NCI-H146 (cell line): ENCODE measurements around the gene DLG5.

ENCODE experiments used
- DNase-seq: peaks from one replicate; lab custom pipeline; 2025; lab: John Stamatoyannopoulos, UW

The DLG5 gene

DNA sequence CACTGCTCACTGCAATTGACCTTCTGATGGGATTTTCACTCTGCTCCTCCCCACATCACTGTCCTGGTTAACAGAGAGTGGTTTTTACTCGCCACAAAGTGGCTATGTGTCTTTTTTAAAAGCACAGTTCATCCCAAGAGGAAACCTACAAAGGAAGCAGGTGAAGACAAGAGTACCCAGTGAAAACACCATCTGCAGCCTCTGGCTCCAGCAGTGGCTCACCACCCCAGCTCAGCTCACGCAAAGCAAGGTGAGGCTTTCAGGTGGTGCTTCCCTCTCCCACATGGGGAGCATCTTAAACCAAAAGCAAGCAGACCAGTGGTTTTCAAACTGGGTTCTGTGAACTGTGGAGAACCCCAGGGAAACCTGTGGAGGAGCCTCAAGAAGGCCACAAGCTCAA is 14.0 kb downstream of the DLG5 start:
- no peak for DNase-seq

DNA sequence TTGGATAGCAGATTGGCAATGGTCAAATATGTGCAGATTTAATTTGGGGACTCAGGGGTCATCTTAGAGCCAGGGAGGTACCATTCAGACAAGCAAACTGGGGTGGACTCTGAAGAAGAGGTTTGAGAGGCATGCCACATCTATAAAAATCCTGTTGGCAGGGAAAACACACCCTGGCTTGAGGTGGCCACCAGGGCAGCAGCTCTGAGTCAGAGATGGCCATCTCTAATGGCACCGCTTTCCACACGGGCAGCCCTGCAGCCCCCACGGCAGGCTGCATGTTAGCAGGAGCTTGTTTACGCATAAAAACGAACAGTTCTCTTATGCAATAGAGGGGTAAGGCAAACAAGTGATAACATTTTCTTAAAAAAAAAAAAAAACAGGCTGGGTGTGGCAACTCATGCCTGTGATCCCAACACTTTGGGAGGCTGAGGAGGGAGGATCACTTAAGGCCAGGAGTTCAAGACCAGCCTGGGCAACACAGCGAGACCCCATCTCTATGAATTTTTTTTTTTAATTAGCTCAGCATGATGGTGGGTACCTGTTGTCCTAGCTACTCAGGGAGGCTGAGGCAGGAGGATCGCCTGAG is 14.9 kb downstream of the DLG5 start:
- DNase-seq: no peak

DNA sequence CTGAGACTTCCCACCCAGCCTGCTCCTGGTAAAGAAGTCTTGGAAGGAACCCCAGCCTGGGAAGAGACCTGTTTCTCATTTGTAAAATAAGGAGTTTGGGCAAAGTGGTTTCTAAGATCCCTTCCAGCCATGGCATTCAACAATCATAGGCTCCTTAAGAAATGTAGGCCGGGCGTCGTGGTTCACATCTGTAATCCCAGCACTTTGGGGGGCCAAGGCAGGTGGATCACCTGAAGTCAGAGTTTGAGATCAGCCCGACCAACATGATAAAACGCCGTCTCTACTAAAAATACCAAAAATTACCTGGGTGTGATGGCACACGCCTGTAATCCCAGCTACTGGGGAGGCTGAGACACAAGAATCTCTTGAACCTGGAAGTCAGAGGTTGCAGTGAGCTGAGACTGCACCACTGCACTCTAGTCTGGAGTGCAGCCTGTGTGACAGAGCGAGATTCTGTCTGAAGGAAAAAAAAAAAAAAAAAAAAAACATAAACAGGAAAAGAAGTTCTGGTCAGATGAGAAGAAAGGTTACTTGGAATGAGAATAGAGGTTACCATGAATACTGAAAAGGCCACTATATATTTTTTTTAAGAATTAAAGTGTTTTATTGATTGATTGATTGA is 15.9 kb downstream of the DLG5 start:
- no peak for DNase-seq

DNA sequence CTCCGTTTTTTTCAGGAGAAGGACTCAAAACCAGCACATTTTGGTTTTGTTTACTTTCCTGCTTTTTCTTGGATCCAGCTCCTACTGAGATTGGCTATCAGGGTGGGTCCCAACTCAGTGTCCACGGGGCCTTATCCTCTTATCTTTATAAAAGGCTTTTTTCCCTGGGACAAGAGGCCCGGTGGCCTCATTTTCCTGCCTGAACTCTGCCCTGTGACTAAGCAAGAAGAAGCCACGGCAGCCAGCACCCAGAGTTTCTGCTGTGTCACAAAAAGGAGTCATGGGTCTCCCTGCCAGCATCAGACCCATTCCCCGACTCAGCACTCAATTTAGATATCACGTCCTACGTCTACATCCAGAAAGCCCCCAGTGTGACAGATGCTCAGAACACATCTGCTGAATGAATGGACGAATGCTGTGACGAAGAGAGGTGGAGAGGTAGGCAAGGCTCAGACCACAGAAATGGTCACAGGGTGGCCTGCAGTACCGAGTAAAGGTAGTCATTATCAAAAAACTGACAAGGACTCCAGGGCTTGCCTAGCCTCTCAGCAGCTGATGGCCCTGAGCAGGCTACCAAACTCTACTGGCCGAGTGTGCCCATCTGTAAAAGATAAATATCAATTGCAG is 16.7 kb downstream of the DLG5 start:
- DNase-seq: no peak

DNA sequence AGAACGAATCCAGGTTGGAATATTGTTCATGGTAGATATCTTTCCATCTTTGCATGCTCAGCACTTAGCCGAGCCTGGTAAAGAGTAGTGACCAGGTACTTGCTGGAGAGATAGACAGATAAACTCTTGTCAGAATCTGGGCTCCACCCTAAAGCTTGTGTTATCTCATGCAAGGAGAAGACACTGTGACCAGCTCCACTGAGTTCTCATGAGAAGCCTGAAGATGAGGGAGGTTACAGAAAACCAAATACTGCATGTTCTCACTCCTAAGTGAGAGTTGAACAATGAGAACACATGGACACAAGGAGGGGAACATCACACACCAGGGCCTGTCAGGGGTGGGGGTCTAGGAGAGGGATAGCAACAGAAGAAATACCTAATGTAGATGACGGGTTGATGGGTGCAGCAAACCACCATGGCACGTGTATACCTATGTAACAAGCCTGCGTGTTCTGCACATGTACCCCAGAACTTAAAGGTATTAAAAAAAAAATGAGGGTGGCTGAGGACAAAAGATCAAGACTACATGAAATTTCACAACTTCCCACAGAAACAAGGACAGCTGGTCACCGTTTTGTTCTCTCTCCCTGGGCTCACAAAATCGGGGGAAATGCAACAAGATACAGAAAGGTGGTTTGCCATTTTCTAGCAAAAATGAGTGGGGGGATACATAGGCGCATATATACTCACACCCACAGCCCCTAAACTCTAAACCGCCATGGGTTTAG is 17.4 kb downstream of the DLG5 start:
- no peak for DNase-seq

DNA sequence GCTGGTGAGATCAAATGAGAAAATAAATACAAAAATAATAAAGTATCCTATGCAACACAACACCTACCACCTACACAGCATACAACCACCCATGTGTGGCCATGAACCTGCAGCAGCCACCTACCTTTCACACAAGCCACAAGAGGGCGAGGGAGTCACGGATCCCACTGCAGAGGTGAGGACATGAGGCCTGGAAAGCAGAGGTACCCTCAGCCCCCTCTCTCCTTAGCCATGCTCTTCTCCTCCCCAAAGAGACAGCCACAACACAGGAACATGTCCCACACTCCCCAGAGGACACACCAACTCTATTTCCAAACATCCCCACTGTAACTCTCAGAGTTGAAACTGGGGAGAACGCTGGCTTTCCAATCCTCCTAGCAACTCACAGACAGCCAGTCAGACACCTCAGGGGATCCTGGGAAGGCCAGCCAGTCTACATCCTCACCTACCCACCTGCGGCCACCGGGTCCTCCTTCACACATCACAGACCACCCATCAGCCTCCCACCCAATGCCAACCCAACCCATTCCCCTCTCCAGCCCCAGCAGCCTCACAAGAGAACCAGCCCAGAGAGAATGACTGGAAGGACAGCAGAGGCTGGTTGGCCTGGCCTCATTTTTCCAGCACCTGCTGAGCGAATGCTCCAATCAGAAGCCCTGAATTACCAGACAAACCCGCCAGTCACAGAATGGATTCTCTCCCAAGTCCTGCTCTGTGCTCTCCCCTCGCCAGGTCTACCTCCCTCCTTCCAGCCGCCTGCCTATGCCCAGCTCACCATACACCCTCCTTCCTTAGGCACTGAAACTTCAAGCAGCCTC is 18.4 kb downstream of the DLG5 start:
- peak; percentile 8 for DNase-seq

DNA sequence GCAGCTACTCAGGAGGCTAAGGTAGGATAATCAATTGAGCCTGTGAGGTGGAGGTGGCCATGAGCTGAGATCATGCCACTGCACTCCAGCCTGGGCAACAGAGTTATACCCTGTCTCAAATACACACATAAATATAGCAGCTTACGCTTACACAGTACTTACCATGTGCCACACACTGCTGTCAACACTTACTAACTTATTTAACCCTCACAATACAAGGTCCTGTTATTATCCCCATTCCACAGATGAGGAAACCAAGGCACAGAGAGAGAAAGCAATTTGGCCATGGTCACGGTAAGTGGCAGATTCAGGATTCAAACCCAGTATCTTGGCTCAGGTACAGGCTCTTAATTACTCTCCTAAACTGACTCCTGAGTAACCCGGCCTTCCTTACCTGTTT is 19.1 kb downstream of the DLG5 start:
- no peak for DNase-seq

DNA sequence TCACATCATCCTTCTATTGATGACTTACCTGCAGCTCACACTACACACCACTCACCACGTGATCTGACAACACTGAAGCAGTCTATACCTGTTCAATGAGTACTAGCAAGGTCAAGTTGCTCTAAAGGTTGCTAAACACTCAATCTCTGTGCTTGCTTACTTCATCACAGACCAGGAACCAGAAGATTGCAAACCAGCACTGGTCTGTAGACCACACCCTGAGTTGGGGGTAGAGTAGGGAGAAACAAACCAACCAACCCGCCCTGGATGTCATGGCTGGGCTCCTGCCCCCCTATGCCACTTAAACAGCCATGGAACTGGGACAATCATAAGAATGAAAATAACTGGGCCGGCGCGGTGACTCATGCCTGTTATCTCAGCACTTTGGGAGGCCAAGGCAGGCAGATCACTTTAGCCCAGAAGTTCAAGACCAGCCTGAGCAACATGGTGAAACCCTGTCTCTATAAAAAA is 19.6 kb downstream of the DLG5 start:
- no peak for DNase-seq

DNA sequence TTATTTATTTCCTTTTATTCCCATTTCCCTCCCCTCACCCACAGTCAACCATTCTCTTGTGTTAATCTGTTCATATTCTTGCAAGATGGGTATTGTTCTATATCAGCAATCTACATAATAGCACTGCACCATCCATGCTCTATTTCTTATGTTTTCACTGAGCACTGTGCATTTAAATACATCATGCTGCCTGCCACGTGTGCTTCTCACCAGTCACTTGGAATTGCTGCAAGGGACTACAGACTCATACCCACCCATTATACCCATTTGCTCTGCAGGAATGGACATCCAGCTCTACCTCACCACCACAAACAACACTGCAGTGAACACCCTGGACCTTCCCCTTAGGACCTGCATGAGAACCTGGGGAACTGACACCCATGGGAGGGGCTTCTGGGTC is 20.8 kb downstream of the DLG5 start:
- no peak for DNase-seq

DNA sequence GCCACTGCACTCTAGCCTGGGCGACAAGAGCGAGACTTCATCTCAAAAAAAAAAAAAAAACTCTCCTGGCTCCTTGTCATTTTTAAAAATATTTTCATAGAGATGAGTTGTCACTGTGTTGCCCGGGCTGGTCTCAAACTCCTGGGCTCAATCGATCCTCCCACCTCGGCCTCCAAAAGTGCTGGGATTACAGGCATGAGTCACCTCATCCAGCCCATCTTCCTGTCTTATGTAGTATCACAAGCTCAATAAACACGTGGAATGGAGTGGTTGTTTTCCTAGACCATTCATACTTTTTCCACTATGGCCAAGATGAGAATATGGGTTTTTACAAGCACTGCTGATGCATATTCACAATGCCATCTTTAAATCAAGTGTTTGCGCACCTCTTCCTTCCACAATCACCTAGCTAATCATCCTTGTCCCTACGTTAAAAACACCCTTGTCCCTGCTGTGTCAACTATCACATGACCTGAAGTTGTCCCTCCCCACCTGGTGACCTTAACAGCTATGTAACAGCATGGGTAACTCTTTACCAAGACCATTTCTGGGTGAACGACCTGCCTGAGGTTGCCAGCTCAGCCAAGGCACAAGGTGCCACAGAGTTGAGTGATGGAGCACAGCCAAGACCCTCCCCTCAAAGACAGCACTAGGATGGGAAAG is 21.3 kb downstream of the DLG5 start:
- no peak for DNase-seq

DNA sequence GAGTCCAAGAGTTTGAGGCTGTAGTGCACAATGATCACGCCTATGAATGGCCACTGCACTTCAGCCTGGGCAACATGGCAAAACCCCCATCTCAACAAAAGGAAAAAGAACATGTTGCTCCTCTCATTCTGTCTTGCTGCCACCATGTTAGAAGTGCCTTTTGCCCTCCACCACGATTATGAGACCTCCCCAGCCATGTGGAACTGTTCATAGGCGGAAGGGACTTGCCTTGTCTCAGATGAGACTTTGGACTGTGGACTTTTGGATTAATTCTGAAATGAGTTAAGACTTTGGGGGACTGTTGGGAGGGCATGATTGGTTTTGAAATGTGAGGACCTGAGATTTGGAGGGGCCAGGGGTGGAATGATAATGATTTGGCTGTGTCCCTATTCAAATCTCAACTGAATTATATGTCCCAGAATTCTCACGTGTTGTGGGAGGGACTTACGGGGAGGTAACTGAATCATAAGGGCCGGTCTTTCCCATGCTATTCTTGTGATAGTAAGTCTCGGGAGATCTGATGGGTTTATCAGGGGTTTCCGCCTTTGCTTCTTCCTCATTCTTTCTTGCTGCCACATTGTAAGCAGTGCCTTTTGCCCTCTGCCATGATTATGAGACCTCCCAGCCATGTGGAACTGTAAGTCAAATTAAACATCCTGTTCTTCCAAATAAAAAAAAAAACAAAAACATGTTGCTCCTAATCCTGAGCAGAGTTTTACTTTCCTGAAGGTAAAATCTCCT is 22.3 kb downstream of the DLG5 start:
- no peak for DNase-seq

DNA sequence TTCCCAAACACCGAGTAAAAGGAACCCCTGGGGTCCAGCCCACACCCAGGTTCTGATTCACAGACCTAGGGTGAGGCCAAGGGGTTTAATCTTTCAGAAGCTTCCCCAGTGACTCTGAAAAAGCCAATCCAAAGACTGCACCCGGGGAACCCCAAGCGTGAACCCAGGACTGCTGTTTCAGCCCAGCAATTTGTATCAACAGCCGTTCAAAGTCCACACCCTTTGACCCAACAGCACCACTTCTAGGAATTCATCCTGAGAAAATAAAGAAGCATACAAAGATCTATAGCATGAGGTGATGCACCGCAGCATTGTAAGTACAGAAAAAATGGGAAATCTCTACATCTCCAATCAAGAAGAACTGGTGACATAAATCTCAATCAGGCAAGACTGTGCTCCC is 24.4 kb downstream of the DLG5 start:
- no peak for DNase-seq

DNA sequence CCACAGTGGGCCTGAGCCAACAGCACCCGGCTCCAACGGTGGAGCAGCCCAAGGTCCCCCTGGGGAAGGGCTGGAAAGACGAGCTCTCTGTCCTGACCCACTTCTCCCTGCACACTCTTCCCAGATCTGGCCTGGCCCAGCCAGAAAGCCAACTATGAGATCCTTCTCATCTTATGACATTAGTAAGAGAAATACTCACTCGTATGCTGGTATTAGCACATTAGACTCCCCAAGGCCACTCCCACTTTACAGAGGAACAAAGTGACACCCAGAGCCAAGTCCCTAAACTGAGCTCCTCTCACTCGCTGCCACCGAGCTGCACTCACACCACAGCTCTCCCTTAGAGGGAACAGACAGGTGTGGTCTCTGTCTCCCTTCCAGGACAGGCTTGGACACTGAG is 24.8 kb downstream of the DLG5 start:
- no peak for DNase-seq

DNA sequence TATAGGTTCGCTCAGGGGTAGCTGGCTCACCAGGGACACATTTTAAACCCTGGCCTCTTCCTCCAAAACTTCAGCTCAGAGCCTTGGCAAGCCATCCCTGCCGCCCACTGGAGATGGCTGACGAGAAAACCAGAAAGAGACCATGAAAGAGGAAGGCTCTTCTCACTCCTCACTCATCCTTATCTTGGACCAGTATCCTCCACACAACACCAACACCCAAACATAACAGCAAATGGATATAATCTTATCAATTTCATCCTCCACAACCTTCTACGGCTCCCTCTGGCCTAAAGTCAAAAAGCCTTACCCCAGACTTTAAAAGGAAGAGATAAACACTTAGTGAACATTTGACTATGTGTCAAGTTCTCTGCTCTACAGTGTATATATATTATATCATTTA is 26.9 kb downstream of the DLG5 start:
- DNase-seq: no peak

DNA sequence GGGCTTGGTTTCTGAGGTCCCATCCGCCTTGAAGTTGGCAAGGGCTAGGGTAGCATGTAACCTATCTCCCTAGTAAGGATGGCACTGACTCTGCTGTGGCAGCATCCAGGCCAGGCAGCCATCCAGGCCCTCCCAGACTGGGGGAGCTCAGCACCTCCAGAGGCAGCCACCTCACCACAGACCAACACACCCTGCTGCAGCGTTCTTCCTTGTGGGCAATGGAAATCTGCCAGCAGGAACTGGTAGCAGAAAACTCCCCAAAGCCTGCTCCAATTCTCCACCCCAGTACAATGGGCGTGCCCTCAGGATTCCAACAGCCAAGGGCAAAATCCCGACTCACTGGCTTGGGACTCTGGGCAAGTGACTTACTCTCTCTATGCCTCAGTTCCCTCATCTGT is 27.5 kb downstream of the DLG5 start:
- no peak for DNase-seq

DNA sequence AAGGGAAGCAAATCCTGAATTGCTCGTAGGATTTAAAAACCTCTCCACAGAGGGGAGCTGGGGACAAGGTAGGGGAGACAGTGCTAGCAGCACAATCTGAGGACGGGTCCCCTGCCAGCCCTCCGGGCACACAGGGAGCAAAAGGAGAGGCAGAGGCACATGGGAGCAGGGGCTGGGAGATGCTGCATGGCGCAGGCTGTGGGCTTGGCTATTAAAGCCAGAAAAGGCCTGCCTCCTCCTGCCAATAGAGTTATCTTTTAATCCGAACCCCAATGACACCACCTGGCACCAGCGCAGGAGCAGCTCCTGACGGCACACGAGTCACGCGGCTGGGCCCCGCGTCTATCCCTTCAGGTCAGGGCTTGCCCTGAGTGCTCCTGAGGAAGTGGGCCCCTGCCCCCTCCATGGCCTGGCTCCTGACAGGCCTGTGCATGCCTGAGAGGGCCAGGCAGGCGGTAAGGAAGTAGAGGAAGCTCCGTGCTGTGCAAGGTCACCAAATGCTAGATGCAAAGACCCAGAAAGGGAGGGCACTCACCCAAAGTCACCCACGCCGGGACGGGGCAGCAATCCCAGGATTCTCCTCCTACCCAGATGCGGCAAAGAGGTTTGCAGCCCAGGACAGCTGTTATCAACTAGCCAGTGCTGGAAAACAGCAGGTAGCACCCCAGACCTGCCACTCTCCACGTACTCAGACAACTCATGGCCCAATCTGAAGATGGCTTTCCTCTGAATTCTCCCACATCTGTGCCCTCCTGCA is 28.1 kb downstream of the DLG5 start:
- peak; percentile 74 for DNase-seq

DNA sequence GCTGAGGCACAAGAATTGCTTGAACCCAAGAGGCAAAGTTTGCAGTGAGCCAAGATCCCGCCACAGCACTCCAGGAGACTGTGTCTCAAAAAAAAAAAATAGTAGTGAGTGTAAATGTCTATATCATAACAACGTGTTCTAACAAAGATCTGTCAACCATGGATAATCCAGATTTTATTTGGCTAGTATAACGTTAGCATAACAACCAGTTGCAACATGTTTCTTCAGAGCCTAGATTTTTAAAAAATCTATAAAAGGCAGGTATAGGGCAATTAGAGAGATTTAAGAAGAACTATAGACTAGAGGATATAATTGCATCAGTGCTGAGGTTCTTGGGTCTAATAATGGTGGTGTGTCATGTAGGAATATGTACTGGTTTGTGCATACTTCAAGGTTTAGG is 30.5 kb downstream of the DLG5 start:
- DNase-seq: no peak

DNA sequence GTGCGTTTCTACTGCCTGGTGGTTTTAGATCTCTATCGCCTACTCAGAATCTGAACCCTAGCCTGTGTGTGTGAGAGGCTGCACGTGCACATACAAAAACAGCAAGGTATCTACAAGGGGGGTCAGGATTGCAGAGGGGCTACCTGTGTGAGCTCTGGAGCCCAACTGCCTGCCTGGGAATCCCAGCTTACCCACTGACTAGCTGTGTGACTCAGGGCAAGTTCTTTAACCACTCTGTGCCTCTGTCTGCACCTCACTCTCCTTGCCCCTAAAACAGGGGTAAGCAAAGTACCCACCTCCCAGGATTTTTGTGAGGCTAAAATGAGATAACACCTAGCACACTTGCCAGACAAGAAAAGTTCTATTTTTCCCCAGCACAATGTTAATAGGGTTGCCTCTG is 32.5 kb downstream of the DLG5 start:
- DNase-seq: no peak

DNA sequence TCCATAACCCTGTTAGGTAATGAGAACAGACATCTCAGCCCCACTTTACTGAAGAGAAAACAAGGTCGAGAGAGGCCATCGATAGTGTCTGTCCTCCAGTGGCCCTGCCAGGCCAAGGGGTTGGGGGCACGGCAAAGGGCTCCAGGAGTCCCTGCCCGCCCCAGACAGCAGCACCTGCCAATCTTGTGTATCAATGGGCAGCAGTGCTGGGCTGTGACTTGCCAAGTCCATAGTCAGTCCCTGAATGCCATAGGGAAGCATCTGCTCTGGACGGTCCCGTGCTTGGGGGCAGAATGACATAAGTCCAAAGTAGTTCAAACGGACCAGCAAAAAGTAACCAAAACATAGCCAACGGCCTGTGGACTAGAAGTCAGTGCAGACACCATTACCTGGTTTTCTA is 33.2 kb downstream of the DLG5 start:
- no peak for DNase-seq

DNA sequence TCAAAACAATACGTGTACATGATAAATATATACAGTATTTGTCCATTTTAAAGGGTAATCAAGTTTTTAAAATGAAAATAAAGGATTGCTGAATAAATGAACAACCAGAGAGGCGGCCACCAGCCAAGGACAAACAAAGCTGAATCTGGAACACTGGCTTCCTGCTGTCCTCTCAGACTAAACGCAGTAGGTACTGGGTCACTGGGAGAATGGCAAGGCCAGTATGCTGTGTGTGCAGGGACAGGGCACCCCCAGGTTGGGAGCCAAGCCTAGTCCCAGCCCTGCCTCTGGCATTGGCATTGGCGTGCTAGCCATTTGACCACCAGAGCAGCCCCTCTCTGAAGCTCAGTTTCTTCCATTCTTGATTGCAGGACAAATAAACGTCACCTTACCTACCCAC is 33.8 kb downstream of the DLG5 start:
- no peak for DNase-seq
